ENCODE results near the gene ZNF57. TPM values are rescaled to one million over a fixed set of nuclear protein-coding genes. Genes with fewer than 3 reads are reported as not detected.

Gene ZNF57
- total and polyA plus RNA-seq, 9 of the 15 experiments (the other 6 are each of a cell fraction or from before 2014, with no cell fraction given), result 3.9 to 13.5 (median 7.8) TPM

- WGBS (ENCODE audit: insufficient coverage, low coverage, missing lambda C conversion rate), result 49% methylated on average over 4 of the region's 4 CpGs
These were observed 22.8 kb downstream of the ZNF57 start for GRCh38 chr19:2923510-2923909.

More at GRCh38 chr19:2923510-2923909, 22.8 kb downstream of the ZNF57 start:
- FAIRE-seq (no peak), DNase-seq (ENCODE audit: extremely low read depth in 1 of 4, low spot score in 3 of 4) (no peak), ATAC-seq (no peak)
- intact Hi-C loops (cut with micrococcal nuclease), result no loop called here
- no peak overlapping the region for H3K9ac ChIP-seq (ENCODE audit: insufficient read depth in 1 of 2, low read depth in 2 of 2, low read length in 2 of 2)
- TF ChIP-seq ARID3A (IDR thresholded peaks at IDR 0.05; ENCODE audit: borderline replicate concordance, low read depth, low read length), result no peak
- TF ChIP-seq ID3 (CRISPR knock-in tag; IDR thresholded peaks at IDR 0.05), result no peak
- no peak for TF ChIP-seq ID3 (tag; IDR thresholded peaks at IDR 0.05)
- TF ChIP-seq ZNF398 (CRISPR knock-in tag; IDR thresholded peaks at IDR 0.05), result no peak
- no peak for TF ChIP-seq ZNF354B (CRISPR knock-in tag; IDR thresholded peaks at IDR 0.05)
- TF ChIP-seq ZBTB8A (IDR thresholded peaks at IDR 0.05; ENCODE audit: partially characterized antibody), result no peak
- TF ChIP-seq CBX8 (IDR thresholded peaks at IDR 0.05; ENCODE audit: borderline replicate concordance, extremely low read depth, low read depth, low read length, poor library complexity, severe bottlenecking), result no peak
- no peak for TF ChIP-seq CSDE1 (IDR thresholded peaks at IDR 0.05)
- TF ChIP-seq ZNF347 (CRISPR knock-in tag; IDR thresholded peaks at IDR 0.05; ENCODE audit: low read depth), result no peak
- TF ChIP-seq NCOA1 (IDR thresholded peaks at IDR 0.05; ENCODE audit: low read depth), result no peak
- TF ChIP-seq ZFX (CRISPR knock-in tag; IDR thresholded peaks at IDR 0.05), result no peak
- TF ChIP-seq VEZF1 (CRISPR knock-in tag; IDR thresholded peaks at IDR 0.05), result no peak
- TF ChIP-seq SMARCB1 (IDR thresholded peaks at IDR 0.05; ENCODE audit: insufficient read length, low read depth), result no peak
- no peak for TF ChIP-seq DEAF1 (CRISPR knock-in tag; IDR thresholded peaks at IDR 0.05)
- no peak for TF ChIP-seq SRF (CRISPR knock-in tag; IDR thresholded peaks at IDR 0.05)
- in situ Hi-C loops (cut with MboI), result no loop called here
- POLR2A ChIA-PET, result interaction anchor here (0.7 to 1.5 kb wide), 3 partner anchors 11 to 46 kb away, joined by 3 to 4 read pairs (median 4); no protein-coding TSS in a partner anchor
- CTCF ChIA-PET (ENCODE audit: low intra/inter-chr PET ratio), result no interaction called here
- no peaks in the 10 kb centered on the region; the same call in 1 of the 2 replicates for H3K9me3 ChIP-seq (replicated peaks; ENCODE audit: control insufficient read depth, insufficient read depth, low read depth, low read length)
- H3K27me3 ChIP-seq (ENCODE audit: control insufficient read depth in 2 of 2, insufficient read depth in 2 of 2, low read length in 2 of 2), result no peaks in the 10 kb centered on the region
- H3K36me3 ChIP-seq (ENCODE audit: control insufficient read depth, insufficient read depth, low read length), result peaks cover 7% of the 10 kb centered on the region; the same call in 1 of the 3 replicates
- no peak overlapping the region for H3K27ac ChIP-seq (ENCODE audit: extremely low read depth, low read depth, low read length)
- no peak overlapping the region for H2AFZ ChIP-seq (ENCODE audit: low read depth, low read length)
- H3K4me1 ChIP-seq (replicated peaks in 1 of 2; ENCODE audit: control insufficient read depth in 2 of 2, insufficient read depth in 2 of 2, low read length in 2 of 2), result no peaks in the 10 kb centered on the region; a peak in 1 of 5 replicates
- H3K9me1 ChIP-seq (ENCODE audit: control insufficient read depth, insufficient read depth, low read length), result no peaks in the 10 kb centered on the region
- H3K4me2 ChIP-seq (ENCODE audit: insufficient read depth, low read length), result no peak overlapping the region
- H3K4me3 ChIP-seq, result no peak overlapping the region
- H3K79me2 ChIP-seq (ENCODE audit: control insufficient read depth, insufficient read depth, low read length), result no peaks in the 10 kb centered on the region
- TSS peak; percentile 31 for BruUV-seq (replicated peaks)
- no peaks in the 10 kb centered on the region for H4K20me1 ChIP-seq (replicated peaks; ENCODE audit: control insufficient read depth, insufficient read depth, low read length)

Data from K562 (cell line).